ENCODE data around the gene RNF145.

GRCh38 chr5:159217236-159217635 is 7.9 kb upstream of the RNF145 start:
- no peak for TF ChIP-seq CTCF (conservative IDR thresholded peaks at IDR 0.05)
- no peak for TF ChIP-seq ZFX (IDR thresholded peaks at IDR 0.05)
